Measurements from ENCODE around the gene CKS1B. TPM values are rescaled to one million over a fixed set of nuclear protein-coding genes. Genes with fewer than 3 reads are reported as not detected.

Gene CKS1B
- total RNA-seq: 151 and 158 TPM in 2 replicates

GRCh38 chr1:154974102-154974807 lies at the start of gene CKS1B:
Gene CKS1B, plus strand, starts transcription at chr1:154974681. Its CDS starts 65 bp downstream, at chr1:154974746.
- no peaks in the 10 kb centered on the region for H3K9me3 Mint-ChIP-seq
- H3K27ac Mint-ChIP-seq: no peak within 1 kb of the TSS
- DNase-seq (ENCODE audit: low spot score): peak; percentile 95
- intact Hi-C loops (cut with micrococcal nuclease): loop anchor here (1.0 to 5.0 kb wide), 14 partner anchors 9 to 754 kb away; partner anchors contain the start of genes ADAM15, ADAR, FLAD1 and PYGO2
- no peaks in the 10 kb centered on the region for H3K27me3 Mint-ChIP-seq (ENCODE audit: insufficient read depth)
- H3K4me1 Mint-ChIP-seq (ENCODE audit: low read depth): peaks cover 36% of the 10 kb centered on the region
- H3K4me3 Mint-ChIP-seq: no peak within 1 kb of the TSS
- peaks cover 20% of the 10 kb centered on the region for H3K36me3 Mint-ChIP-seq (ENCODE audit: low read depth)

- no peaks in the 10 kb centered on the region for H3K27me3 Mint-ChIP-seq (ENCODE audit: insufficient read depth)
- peaks cover 19% of the 10 kb centered on the region for H3K4me1 Mint-ChIP-seq (ENCODE audit: low read depth)
- no peak for DNase-seq (ENCODE audit: low spot score)
- no peaks in the 10 kb centered on the region for H3K9me3 Mint-ChIP-seq
- H3K36me3 Mint-ChIP-seq (ENCODE audit: low read depth): peaks cover 45% of the 10 kb centered on the region
- H3K4me3 Mint-ChIP-seq: no peak overlapping the region
- H3K27ac Mint-ChIP-seq: peak overlapping the region; percentile 76
- intact Hi-C loops (cut with micrococcal nuclease): no loop called here
Measured at GRCh38 chr1:154925335-154926170, 48.9 kb upstream of the CKS1B start.

GRCh38 chr1:154926201-154926600 lies 48.3 kb upstream of the CKS1B start:
- Mint-ChIP-seq H3K27me3 (ENCODE audit: insufficient read depth) (no peaks in the 10 kb centered on the region), H3K36me3 (ENCODE audit: low read depth) (peaks cover 47% of the 10 kb centered on the region), H3K9me3 (no peaks in the 10 kb centered on the region), H3K27ac (peak overlapping the region; percentile 58), H3K4me3 (no peak overlapping the region), H3K4me1 (ENCODE audit: low read depth) (peaks cover 19% of the 10 kb centered on the region)
- DNase-seq (ENCODE audit: low spot score): no peak
- intact Hi-C loops (cut with micrococcal nuclease): no loop called here

GRCh38 chr1:154931940-154932487 lies 42.5 kb upstream of the CKS1B start:
- Mint-ChIP-seq H3K36me3 (ENCODE audit: low read depth) (peaks cover 33% of the 10 kb centered on the region), H3K9me3 (no peaks in the 10 kb centered on the region), H3K27ac (no peak overlapping the region), H3K27me3 (ENCODE audit: insufficient read depth) (no peaks in the 10 kb centered on the region), H3K4me3 (no peak overlapping the region), H3K4me1 (ENCODE audit: low read depth) (peaks cover 20% of the 10 kb centered on the region)
- intact Hi-C loops (cut with micrococcal nuclease): no loop called here
- DNase-seq (ENCODE audit: low spot score): no peak

GRCh38 chr1:154934358-154934948 lies 40.0 kb upstream of the CKS1B start:
- Mint-ChIP-seq H3K9me3 (no peaks in the 10 kb centered on the region), H3K36me3 (ENCODE audit: low read depth) (peaks cover 18% of the 10 kb centered on the region), H3K4me3 (peak overlapping the region; percentile 59), H3K27me3 (ENCODE audit: insufficient read depth) (no peaks in the 10 kb centered on the region), H3K4me1 (ENCODE audit: low read depth) (peaks cover 35% of the 10 kb centered on the region), H3K27ac (no peak overlapping the region)
- intact Hi-C loops (cut with micrococcal nuclease): no loop called here
- DNase-seq (ENCODE audit: low spot score): no peak

- Mint-ChIP-seq H3K9me3 (no peaks in the 10 kb centered on the region), H3K27me3 (ENCODE audit: insufficient read depth) (no peaks in the 10 kb centered on the region), H3K4me3 (peak overlapping the region; percentile 93), H3K4me1 (ENCODE audit: low read depth) (peaks cover 46% of the 10 kb centered on the region), H3K36me3 (ENCODE audit: low read depth) (peaks cover 12% of the 10 kb centered on the region), H3K27ac (peak overlapping the region; percentile 95)
- DNase-seq (ENCODE audit: low spot score): no peak
- intact Hi-C loops (cut with micrococcal nuclease): loop anchor here (1.0 to 5.0 kb wide), 3 partner anchors 47 to 459 kb away; partner anchors contain the start of gene FLAD1
Measured at GRCh38 chr1:154935749-154936554, 38.5 kb upstream of the CKS1B start.

- DNase-seq (ENCODE audit: low spot score): peak; percentile 92
- Mint-ChIP-seq H3K4me3 (peak within 1 kb of the TSS; percentile 93), H3K9me3 (no peaks in the 10 kb centered on the region), H3K4me1 (ENCODE audit: low read depth) (peaks cover 53% of the 10 kb centered on the region), H3K36me3 (ENCODE audit: low read depth) (peaks cover 8% of the 10 kb centered on the region), H3K27me3 (ENCODE audit: insufficient read depth) (no peaks in the 10 kb centered on the region), H3K27ac (peak within 1 kb of the TSS; percentile 95)
- intact Hi-C loops (cut with micrococcal nuclease): loop anchor here (1.0 to 5.0 kb wide), 13 partner anchors 19 to 754 kb away; partner anchors contain the start of genes ADAR, CKS1B, DPM3 and FLAD1
Measured at GRCh38 chr1:154936555-154937084, 37.9 kb upstream of the CKS1B start, which contains the start of gene PMVK. Gene PMVK, minus strand, starts transcription at chr1:154936719. Its CDS starts 34 bp downstream, at chr1:154936685.

GRCh38 chr1:154937085-154937987 lies 37.1 kb upstream of the CKS1B start:
- Mint-ChIP-seq H3K27me3 (ENCODE audit: insufficient read depth) (no peaks in the 10 kb centered on the region), H3K36me3 (ENCODE audit: low read depth) (peaks cover 8% of the 10 kb centered on the region), H3K4me3 (peak overlapping the region; percentile 93), H3K27ac (peak overlapping the region; percentile 95), H3K9me3 (no peaks in the 10 kb centered on the region), H3K4me1 (ENCODE audit: low read depth) (peaks cover 60% of the 10 kb centered on the region)
- intact Hi-C loops (cut with micrococcal nuclease): loop anchor here (1.0 to 5.0 kb wide), 12 partner anchors 18 to 755 kb away; partner anchors contain the start of genes ADAR, CKS1B, DPM3 and PYGO2
- DNase-seq (ENCODE audit: low spot score): peak; percentile 90

GRCh38 chr1:154937988-154938386 lies 36.5 kb upstream of the CKS1B start:
- H3K4me3 Mint-ChIP-seq: peak overlapping the region; percentile 93
- no peak for DNase-seq (ENCODE audit: low spot score)
- peaks cover 8% of the 10 kb centered on the region for H3K36me3 Mint-ChIP-seq (ENCODE audit: low read depth)
- no peaks in the 10 kb centered on the region for H3K27me3 Mint-ChIP-seq (ENCODE audit: insufficient read depth)
- intact Hi-C loops (cut with micrococcal nuclease): loop anchor here (1.0 to 5.0 kb wide), 12 partner anchors 17 to 756 kb away; partner anchors contain the start of genes ADAR, CKS1B, DPM3 and PYGO2
- H3K9me3 Mint-ChIP-seq: no peaks in the 10 kb centered on the region
- peaks cover 67% of the 10 kb centered on the region for H3K4me1 Mint-ChIP-seq (ENCODE audit: low read depth)
- peak overlapping the region; percentile 95 for H3K27ac Mint-ChIP-seq

- peaks cover 8% of the 10 kb centered on the region for H3K36me3 Mint-ChIP-seq (ENCODE audit: low read depth)
- intact Hi-C loops (cut with micrococcal nuclease): loop anchor here (5.0 kb wide), 1 partner anchor 462 kb away; no protein-coding TSS in a partner anchor
- H3K27ac Mint-ChIP-seq: peak overlapping the region; percentile 76
- H3K4me1 Mint-ChIP-seq (ENCODE audit: low read depth): peaks cover 75% of the 10 kb centered on the region
- H3K9me3 Mint-ChIP-seq: no peaks in the 10 kb centered on the region
- peak overlapping the region; percentile 93 for H3K4me3 Mint-ChIP-seq
- DNase-seq (ENCODE audit: low spot score): no peak
- H3K27me3 Mint-ChIP-seq (ENCODE audit: insufficient read depth): no peaks in the 10 kb centered on the region
Measured at GRCh38 chr1:154938604-154939399, 35.7 kb upstream of the CKS1B start.

Data from activated T-helper 1 cell treated with anti-CD3 and anti-CD28 coated beads, Interleukin-12 subunit alpha, Interleukin-12 subunit beta, Interleukin-2, Interleukin-4 antibody, amounts not matched to agents 30 ng/mL and 10 ng/mL and 1 ng/mL, durations not matched to agents 14 hours and 24 hours and 36 hours (primary cell).